ENCODE measurements around the gene RNF25.

RNF25 gene

GRCh38 chr2:218622606-218623365 lies 49.0 kb downstream of the RNF25 start:
- DNase-seq = no peak

- DNase-seq = no peak
These were observed 50.8 kb downstream of the RNF25 start for GRCh38 chr2:218621007-218621406.

- no peak for DNase-seq
These were observed 53.5 kb downstream of the RNF25 start for GRCh38 chr2:218618102-218618860.

GRCh38 chr2:218615868-218616315 lies 55.9 kb downstream of the RNF25 start:
- DNase-seq = no peak

All from stimulated activated CD4-positive, alpha-beta T cell treated with anti-CD3 and anti-CD28 coated beads, Interleukin-4, amount 100 ng/mL, for 24 hours (primary cell).